Measurements from ENCODE around the gene TENM3.
"Not testable (repeated sequence)": the region's sequence is repeated elsewhere in the genome, so short reads cannot be mapped to it uniquely, and the experiment has no call there.

Gene TENM3

GRCh38 chr4:182243204-182243603 is at the start of gene TENM3:
Gene TENM3, plus strand, starts transcription at chr4:182243402. Its CDS starts 80,619 bp downstream, at chr4:182324021.
- CTCF ChIA-PET, result interaction anchor here (1.4 kb wide), 1 partner anchor 12 kb away, joined by 3 read pairs; no protein-coding TSS in a partner anchor
- POLR2A ChIA-PET; DNase-seq (ENCODE audit: extremely low spot score): not testable (repeated sequence)

- no peak for TF ChIP-seq CTCF (IDR thresholded peaks at IDR 0.05; ENCODE audit: control extremely low read depth, extremely low read depth, low read depth, missing control alignments)
- ChIA-PET POLR2A (no interaction called here), CTCF (no interaction called here)
- no peak for DNase-seq (ENCODE audit: extremely low spot score)
Measured at GRCh38 chr4:182194091-182194824, 48.9 kb upstream of the TENM3 start.

- CTCF ChIA-PET, result interaction anchor here (0.9 kb wide), 1 partner anchor 10 kb away, joined by 4 read pairs; no protein-coding TSS in a partner anchor
- POLR2A ChIA-PET, result no interaction called here
- no peak for TF ChIP-seq CTCF (IDR thresholded peaks at IDR 0.05; ENCODE audit: control extremely low read depth, extremely low read depth, low read depth, missing control alignments)
- no peak for DNase-seq (ENCODE audit: extremely low spot score)
Measured at GRCh38 chr4:182197611-182198010, 45.6 kb upstream of the TENM3 start.

- no peak for TF ChIP-seq CTCF (IDR thresholded peaks at IDR 0.05; ENCODE audit: control extremely low read depth, extremely low read depth, low read depth, missing control alignments)
- CTCF ChIA-PET, result no interaction called here
- POLR2A ChIA-PET, result no interaction called here
- DNase-seq (ENCODE audit: extremely low spot score), result no peak
Measured at GRCh38 chr4:182201871-182202270, 41.3 kb upstream of the TENM3 start.

- DNase-seq (ENCODE audit: extremely low spot score), result no peak
- POLR2A ChIA-PET, result no interaction called here
- TF ChIP-seq CTCF (IDR thresholded peaks at IDR 0.05; ENCODE audit: control extremely low read depth, extremely low read depth, low read depth, missing control alignments), result no peak
- CTCF ChIA-PET, result no interaction called here
Measured at GRCh38 chr4:182202650-182203049, 40.6 kb upstream of the TENM3 start.

GRCh38 chr4:182203872-182204411 is 39.3 kb upstream of the TENM3 start:
- POLR2A ChIA-PET, result no interaction called here
- DNase-seq (ENCODE audit: extremely low spot score), result no peak
- CTCF ChIA-PET, result interaction anchor here (1.1 to 1.5 kb wide), 3 partner anchors 9 to 138 kb away, joined by 3 read pairs; no protein-coding TSS in a partner anchor
- TF ChIP-seq CTCF (IDR thresholded peaks at IDR 0.05; ENCODE audit: control extremely low read depth, extremely low read depth, low read depth, missing control alignments), result no peak

GRCh38 chr4:182205306-182205705 is 37.9 kb upstream of the TENM3 start:
- CTCF ChIA-PET, result interaction anchor here (1.4 to 1.5 kb wide), 2 partner anchors 16 to 136 kb away, joined by 3 read pairs; no protein-coding TSS in a partner anchor
- DNase-seq (ENCODE audit: extremely low spot score), result no peak
- POLR2A ChIA-PET, result no interaction called here
- TF ChIP-seq CTCF (IDR thresholded peaks at IDR 0.05; ENCODE audit: control extremely low read depth, extremely low read depth, low read depth, missing control alignments), result no peak

Data from GM10248 (cell line).